GM18873 (cell line): ENCODE data around the gene UBE2O.

Experiments used
- ATAC-seq: cut with Tn5 transposase; IDR thresholded peaks from one replicate; pipeline ENCODE4 v1.9.1; 2021; ENCODE audit warnings: mild to moderate bottlenecking, moderate library complexity, moderate number of reproducible peaks; ENCODE audit not compliant: unreplicated experiment, low FRiP score

Gene UBE2O

GRCh38 chr17:76382803-76383545 is 70.0 kb downstream of the UBE2O start:
- ATAC-seq, result no peak

DNA sequence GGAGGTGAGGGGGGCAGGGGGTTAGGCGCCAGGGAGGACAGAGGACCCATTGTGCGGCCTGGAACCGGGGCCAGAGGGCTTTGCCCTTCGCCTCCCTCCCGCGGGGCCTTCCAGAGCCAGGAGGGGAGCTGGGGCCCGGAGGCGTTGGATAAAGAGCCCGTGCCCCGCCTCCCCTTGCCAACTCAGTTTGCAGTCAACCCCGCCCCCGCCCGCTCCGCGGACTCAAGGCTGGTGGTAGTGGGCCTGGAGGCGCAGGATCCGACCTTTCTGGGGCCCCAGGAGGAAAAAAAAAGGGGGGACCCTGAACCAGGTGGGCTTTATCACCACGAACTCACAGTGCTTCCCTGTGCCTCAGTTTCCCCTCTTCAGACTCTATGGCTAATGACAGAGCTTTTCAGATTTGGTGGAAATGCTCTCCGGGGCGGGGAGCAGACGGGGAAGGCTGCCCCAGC is 70.6 kb downstream of the UBE2O start:
- no peak for ATAC-seq

GRCh38 chr17:76381633-76382350 is 71.2 kb downstream of the UBE2O start:
- no peak for ATAC-seq

DNA sequence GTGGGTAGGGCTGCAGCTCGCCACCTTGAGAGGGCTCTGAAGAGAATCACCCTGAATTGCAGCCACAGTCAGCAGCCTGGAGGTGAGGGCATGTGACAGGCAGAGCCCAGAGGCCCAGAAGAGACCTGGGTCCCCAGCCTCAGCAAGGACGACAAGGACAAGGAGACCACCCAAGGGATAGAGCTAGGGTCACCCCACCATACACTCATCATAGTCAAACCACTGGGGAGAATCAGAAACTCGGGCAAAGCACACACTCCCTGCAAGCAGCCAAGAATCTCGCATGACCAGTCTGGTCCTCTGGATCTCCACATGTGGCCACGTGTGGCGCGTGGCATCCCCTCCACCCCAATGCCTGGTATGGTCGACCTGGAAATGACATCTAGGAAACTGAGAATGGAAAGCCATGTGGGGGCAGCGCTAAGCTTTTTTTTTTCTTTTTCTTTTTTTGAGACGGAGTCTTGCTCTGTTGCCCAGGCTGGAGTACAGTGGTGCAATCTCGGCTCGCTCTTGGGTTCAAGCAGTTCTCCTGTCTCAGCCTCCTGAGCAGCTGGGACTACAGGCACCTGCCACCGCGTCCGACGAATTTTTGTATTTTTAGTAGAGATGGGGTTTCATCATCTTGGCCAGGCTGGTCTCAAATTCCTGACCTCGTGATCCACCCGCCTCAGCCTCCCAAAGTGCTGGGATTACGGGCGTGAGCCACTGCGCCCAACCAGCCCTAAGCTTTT is 73.1 kb downstream of the UBE2O start:
- ATAC-seq, result no peak

DNA sequence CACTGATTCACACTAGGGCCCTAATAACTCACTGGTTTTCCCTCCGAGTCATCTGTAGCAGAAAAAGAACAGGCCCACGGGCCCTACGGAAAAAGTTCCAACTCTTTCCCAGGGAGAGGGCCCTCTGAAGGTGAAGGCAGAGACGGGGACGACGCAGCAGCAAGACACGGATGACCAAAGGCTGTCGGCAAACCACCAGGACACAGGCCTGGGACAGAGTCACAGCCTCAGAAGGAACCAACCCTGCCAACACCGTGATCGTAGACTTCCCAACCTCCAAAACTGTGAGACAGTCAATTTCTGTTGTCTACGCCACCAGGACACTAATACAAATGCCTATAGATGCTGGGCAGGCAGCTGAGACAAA is 73.7 kb downstream of the UBE2O start:
- no peak for ATAC-seq

DNA sequence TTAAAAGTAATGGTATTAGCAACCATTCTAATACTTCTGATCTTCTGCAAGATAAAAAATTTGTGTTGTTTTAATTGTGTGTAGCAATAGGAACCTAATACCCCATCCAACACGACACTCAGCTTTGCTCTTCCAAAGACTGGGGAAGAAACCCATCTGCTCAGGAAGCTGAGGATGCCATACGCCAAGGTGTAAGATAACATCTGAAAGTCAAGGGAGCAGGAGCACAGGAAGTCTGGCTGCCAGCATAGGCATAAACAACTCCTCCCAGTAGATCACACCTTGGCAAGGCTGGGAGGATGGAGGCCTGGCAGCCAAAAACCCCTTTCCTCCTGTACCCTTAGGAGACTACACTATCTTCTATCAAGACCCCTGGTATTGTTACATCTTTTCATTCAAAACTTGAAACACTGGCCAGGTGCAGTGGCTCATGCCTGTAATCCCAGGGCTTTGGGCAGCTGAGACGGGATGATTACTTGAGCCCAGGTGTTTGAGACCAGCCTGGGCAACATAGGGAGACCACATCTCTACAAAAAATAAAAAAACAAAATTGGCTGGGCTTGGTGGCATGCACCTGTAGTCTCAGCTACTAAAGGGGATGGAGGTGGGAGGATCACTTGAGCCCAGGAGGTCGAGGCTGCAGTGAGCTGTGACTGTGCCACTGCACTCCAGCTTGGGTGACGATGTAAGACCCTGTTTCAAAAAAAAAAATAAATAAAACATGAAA is 74.2 kb downstream of the UBE2O start:
- no peak for ATAC-seq

DNA sequence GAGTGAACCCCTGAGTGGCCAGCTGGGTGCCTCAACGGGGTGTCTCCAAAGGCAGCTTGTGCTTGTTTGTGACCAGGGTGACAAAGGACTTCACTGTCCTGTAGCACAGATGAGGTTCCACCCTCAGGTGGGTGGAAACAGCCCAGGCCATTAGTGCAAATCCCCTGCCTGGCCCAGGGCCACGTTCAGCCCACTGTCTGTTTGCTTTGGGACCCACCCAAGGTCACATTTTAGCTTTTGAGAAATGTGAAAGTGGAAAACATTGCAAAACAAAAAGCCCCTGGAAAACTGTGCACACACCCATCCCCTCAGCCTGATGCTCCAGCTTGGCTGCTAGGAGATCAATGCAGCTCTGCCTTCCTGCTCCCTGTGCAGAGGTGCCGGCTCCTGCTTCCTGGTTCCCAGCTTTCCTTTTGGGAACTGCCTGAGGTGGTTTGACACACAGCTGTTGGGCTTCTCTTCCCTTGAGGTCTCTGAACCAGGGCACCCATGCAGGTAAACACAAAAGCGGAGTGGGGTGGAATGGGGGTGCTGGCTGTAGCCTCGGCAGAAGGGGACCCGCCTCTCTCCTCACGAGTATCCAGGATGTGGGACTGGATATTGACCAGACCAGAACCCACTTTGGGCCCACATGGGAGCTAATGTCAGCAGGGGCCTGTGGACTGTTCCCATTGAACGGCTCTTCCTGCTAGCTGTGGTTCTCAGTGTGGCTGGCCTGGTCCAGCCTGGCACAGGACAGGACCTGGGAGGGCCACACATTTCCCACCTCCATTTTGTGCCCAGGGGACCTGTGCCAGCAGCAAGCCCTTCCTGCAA is 76.4 kb downstream of the UBE2O start:
- no peak for ATAC-seq

DNA sequence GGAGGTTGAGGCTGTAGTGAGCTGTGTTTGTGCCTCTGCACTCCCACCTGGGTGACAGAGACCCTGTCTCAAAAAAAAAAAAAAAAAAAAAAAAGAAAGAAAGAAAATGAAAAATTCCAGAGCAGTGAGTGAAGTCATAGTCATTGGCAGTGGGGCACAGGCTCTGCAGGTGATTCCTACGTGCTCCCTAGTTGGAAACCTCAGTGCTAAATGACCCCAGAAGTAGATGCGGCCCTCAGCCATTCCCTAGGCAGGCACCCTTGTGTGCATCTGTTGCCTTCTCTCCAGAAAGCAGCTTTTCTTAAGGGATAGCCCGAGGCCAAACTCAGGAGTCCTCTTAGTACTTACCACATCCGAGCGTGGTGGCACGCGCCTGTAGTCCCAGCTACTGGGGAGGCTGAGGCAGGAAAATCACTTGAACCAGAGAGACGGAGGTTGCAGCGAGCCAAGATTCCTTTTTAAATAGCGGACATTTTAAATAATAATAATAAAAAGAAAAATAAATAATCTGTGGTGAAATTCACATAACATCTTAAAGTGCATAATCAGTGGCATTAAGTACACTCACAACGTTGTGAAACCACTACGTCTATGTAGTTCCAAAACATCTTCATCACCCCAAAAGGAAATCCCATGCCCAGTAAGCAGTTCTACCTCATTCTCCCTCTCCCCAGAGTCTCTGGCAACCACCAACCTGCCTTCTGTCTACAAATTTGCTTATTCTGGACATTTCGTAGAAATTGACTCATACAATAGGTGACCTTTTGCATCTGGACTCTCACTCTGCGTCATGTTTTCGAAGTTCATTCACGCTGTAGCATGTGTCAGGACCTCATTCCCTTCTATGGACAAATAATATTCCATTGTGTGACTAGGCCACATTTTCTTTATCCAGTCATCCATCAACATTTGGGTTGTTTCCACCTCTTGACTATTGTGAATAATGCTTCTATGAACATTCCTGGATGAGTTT is 81.0 kb downstream of the UBE2O start:
- no peak for ATAC-seq

GRCh38 chr17:76370261-76370993 is 82.5 kb downstream of the UBE2O start:
- ATAC-seq, result no peak

GRCh38 chr17:76369804-76370203 is 83.1 kb downstream of the UBE2O start:
- no peak for ATAC-seq

DNA sequence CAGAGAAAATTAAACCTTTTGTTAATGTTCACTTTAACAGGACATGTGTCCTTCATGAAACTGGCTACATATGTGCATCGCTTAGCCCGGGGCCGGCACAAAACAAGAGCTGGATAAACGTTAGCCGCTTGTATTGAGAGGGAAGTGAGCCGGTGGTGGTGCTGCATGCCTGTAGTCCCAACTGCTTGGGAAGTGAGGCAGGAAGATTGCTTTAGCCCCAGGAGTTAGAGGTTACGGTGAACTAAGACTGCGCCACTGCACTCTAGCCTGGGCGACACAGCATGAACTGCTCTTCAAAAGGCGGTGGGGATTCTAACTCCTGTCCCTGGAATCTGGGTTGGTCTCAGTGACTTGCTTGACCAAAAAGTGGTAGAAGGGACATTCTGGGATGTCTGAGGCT is 83.6 kb downstream of the UBE2O start:
- no peak for ATAC-seq

DNA sequence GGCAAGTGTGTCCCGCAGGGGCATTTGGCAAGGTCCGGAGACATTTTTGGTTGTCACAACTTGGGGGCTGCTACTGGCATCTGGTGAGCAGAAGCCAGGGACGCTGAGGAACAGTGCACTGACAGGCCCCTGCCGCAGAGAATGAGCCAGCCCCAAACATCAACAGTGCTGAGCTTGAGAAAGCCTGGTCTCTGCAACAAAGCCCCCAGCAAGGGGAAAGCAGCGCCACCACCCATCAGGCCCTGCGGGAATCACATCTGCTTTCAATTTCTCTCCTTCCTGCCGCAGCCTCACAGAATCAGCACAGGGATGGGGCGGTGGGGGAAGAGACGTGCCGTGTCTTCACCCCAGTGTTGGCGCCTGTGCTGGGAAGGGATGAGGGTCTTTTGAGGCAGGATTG is 84.4 kb downstream of the UBE2O start:
- no peak for ATAC-seq

DNA sequence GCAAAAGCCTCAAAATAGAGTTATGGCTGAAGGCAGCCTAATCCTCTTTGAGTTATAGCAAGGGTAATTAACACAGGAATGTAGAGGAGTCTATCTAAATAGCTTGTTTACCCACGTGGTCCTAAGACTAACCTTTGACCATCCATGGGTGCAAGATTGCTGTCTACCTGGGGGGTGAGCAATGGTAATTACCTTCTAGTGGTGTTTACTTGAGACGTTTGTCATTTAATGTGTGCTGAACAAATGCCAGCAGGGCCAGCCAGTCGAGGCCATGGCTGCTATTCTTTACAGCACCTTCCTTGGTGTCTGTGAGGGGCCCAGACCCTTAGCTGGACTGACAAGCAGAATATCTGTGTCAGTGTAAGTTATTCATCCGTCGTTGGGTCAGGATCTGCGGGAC is 85.3 kb downstream of the UBE2O start:
- no peak for ATAC-seq

DNA sequence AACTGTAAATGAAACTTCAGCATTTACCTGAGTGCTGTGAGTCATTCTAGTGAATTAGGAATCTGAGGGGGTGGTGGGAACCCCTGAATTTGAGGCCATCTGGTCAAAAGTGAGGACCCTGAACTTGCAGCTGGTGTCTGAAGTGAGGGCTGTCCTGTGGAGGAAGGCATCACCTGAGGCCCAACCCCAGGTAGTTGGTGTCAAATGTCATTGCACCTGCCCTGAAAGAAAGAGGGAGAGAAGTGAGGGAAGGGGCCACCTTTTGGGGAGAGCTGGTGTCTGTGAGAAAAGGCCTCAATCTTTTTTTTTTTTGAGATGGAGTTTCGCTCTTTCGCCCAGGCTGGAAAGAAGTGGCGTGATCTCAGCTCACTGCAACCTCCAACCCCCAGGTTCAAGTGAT is 86.7 kb downstream of the UBE2O start:
- no peak for ATAC-seq

DNA sequence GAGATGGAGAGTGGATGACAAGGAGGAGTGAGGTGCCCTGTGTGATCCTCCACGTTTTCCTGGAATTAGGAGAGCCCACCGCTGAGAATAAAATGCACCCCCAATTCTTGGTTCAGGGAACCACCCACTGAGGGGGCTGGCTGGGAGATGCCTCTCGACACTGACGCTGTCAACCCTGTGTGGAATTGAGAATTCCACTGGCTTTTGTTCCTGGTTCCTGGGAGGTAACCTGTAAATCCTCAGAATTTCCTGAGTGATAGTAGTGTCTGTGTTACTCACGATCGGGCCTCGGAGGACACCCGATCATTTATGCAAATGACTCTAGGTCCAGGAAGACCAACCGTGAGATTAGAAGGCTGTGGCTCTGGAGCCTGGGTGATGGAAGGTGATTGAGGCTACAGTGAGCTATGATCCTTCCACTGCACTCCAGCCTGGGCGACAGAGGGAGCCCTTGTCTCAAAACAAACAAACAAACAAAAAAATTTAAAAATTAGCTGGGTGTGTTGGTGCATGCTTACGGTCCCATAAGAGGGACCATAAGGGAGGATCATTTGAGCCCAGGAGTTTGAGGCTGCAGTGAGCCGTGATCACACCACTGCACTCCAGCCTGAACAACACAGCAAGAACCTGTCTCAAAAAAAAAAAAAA is 87.6 kb downstream of the UBE2O start:
- ATAC-seq, result no peak

DNA sequence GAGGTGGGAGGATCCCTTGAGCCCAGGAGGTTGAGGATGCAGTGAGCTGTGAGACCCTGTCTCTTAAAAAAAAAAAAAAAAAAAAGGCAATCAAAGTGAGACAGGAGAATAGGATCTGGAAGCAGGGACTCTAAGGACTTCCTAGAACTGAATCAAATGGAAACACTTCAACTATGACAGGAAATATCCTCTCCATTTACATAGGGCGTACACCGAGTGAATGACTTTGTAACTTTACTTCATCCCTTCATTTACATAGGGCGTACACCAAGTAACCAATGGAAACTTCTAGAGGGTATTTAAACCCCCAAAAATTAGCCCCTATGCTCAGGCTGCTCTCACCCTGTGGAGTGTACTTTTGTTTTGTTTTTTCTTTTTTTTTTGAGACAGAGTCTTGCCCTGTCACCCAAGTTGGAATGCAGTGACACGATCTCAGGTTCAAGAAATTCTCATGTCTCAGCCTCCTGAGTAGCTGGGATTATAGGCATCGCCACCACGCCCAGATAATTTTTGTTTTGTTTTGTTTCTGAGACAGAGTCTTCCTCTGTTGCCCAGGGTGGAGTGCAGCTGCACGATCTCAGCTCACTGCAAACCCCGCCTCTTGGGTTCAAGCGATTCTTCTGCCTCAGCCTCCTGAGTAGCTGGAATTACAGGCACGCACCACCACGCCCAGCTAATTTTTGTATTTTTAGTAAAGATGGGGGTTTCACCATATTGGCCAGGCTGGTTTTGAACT is 89.7 kb downstream of the UBE2O start:
- no peak for ATAC-seq

DNA sequence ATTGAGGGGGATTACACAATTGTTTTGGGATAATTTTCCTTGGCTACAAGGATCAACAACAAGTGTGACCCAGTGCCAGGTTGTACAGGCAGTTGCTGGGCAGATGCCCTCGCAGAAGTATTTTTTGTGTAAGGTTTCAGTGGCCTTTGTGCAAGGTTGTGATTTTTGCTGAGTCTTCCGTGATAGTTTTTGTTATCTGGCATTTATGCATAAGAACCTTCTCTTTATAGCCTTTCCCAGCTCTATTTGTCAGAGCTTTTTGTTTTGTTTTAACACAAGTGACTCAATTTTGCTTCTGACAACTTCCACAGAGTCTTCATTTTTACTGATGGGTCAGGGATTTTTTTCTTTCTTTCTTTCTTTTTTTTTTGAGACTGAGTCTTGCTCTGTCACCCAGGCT is 92.5 kb downstream of the UBE2O start:
- ATAC-seq, result no peak
